IMR-90 (cell line): ENCODE results near the gene DRC3.

Experiments
- CTCF ChIP-seq: conservative IDR thresholded peaks from 2 replicates; pipeline ENCODE4 v1.5.1; 2012; ENCODE audit warnings: mild to moderate bottlenecking, low read depth, low read length, improper control_type of control experiment
- POLR2A ChIP-seq: IDR thresholded peaks from 2 replicates; pipeline ENCODE4 v1.6.1; 2012; ENCODE audit warnings: mild to moderate bottlenecking, low read depth, low read length
- RCOR1 ChIP-seq: IDR thresholded peaks from 2 replicates; pipeline ENCODE4 v1.6.1; 2012; ENCODE audit warnings: mild to moderate bottlenecking, low read length, improper control_type of control experiment; ENCODE audit not compliant: insufficient replicate concordance
- SMC3 ChIP-seq: fragments of 150-350 bp; IDR thresholded peaks from 2 replicates; pipeline ENCODE4 v1.6.1; 2016; ENCODE audit warnings: low read depth, mild to moderate bottlenecking, antibody characterized with exemption, low read length, moderate library complexity

- TF ChIP-seq CTCF: no peak
- no peak for TF ChIP-seq RCOR1
- no peak for TF ChIP-seq SMC3
- peak; percentile 28; the same call in 1 of the 2 replicates for TF ChIP-seq POLR2A
These were observed 69.1 kb downstream of the DRC3 start for GRCh38 chr17:18041776-18042175.
